Posterior cingulate gyrus (tissue), 11 donors: ENCODE measurements around the gene PLCH2.
A peak's percentile ranks its signal among the peaks of the same experiment; 100 is the strongest.
"Not testable (repeated sequence)": the region's sequence is repeated elsewhere in the genome, so short reads cannot be mapped to it uniquely, and the experiment has no call there.

Experiments used
- DNase-seq, 10 donors: peaks; one replicate each; pipeline versions ENCODE4 v3.0.0 to v3.0.0-alpha.2; 2020 to 2021; ENCODE audit warnings: mixed read lengths in 3 of 10
- intact Hi-C: fragments of 100-400 bp; cut with DNase I; formaldehyde crosslinking; loops from one replicate; pipeline ENCODE4 v1.15.1; 2023

Gene PLCH2

DNA sequence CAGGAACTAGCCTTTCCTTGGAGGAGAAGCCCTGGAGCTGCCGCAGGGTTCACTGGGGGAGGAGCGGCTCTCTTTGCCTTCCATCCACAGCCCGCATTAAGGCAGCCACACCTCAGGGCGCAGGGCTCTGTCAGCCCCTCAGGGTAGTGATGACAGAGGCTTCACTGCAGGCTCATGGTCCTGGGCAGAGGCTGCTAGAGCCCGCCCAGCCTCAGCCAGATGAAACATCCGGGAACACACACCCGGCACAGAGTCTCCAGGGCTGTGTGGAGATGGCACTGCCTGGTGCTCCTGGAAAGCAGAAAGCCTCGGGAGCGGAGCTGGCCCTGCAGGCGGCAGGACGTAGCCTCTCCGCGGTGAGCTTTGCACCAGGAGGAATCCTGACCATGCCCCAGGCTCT is 34.3 kb upstream of the PLCH2 start:
- peak in 5 of 10 donors; percentile 40 to 94 (median 69) for DNase-seq
- intact Hi-C loops: no loop called here

DNA sequence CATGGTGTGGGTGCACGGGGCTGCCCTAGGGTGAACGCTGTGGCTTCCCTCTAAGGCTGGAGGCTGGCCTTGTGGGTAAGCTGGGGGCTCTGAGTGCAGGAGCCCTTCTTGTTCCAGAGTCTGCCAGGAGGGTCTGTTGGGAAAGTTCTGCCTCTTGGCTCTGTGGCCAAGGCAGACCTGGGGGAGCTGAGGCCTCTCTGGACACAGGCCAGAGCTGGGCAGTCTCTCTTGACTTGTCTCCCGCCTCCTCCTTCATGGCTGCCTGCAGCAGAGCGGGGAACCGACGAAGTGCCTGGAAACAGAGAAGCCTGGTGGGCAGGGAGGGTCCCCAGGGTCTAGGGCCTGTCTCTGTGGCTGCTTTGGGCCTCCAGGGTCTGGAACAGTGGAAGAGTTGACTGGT is 33.4 kb upstream of the PLCH2 start:
- intact Hi-C loops: no loop called here

DNA sequence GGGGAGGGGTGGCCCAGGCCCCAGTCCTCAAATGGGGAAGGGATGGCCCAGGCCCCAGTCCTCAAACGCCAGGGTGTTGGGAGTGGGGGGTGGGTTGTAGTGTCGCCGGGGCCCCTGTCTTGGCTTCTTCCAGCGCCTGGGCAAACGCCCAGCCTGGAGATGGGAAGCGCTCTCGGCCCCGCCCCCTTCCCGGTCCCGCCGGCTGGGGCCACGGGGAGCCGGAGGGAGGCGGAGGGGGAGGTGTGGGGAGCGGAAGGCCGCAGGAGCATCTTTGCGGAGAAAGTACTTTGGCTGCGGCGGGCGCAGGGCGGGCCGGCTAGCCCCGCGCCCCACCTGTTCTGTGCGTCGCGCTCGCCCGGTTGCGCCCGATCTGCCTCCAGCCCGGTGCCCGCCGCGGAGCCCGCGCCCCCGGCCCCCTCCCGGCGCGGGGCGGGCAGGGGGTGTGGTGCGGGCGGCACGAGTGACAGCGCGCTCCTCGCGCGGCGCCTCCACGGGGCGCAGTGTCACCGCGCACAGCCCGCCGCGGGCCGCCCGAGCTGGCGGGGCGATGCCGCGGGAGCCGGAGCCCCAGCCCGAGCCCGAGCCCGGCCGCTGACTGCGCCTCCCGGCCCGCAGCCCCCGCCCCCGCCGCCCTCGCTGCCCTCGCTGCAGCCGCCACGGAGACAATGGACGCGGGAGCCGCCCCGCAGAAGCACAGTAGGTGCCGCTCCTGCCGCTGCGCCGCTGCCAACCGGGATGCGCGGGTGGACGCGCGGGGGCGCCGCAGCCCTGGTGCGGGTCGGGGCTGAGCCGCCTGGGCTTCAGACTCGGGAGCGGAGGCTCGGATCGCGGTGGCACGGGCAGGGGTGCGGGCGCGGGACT is 32.6 kb upstream of the PLCH2 start:
- intact Hi-C loops: no loop called here
- DNase-seq: peak; percentile 64 to 97 (median 76)

More for the DNA sequence above, 33.4 kb upstream of the PLCH2 start:
- no peak for DNase-seq

DNA sequence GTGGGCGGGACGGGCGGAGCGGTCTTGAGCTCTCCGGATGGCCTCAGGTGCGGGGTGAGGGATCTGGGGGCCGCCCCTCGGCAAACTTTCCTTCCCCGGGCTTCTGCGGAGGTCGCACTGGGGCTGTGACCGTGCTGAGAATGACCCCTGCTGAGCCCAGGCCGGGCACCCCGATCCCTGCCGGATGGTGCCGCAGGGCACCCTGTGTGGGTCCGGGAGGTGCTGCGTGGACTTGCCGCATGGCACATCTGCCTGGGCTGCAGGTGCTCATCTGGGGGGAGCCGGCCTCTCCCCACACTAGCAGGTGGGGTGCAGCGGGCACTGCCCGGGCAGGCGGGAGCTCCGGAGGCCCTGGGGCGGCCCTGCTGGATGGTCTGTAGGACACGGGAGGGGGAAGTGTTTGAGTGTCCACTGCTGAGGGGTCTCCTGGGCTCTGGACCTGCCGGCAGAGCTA is 31.9 kb upstream of the PLCH2 start:
- no peak for DNase-seq
- intact Hi-C loops: no loop called here

DNA sequence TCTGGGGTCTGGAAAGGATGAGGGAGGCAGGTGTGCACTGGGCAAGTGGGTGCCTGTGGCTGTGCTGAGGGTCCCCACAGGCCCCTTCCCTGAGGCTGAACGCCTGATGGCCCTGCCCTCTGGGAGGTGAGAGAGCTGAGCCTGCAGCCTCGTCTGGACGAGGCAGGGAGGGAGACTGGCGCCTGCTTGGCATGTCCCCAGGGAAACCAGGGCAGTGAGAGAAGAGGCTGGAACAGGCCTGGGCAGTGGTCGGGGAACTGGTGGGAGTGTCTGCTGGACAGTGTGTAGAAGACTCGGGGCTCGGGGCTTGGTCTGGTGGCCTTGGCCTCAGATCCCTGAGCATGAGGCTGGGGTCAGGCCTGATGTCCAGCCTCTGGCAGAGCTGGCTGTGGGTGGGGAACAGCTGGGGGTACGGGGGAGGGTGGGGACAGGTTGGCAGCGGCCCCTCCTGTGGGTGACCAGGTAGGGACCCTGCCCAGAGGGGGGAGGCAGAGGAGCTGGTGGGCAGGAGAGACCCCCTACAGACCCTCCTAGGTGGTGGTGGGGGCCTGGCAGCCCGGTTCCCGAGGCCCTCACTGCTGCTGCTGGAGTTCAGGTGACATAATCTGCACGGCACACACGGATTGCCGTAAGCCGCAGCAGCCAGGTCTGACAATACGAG is 30.8 kb upstream of the PLCH2 start:
- intact Hi-C loops: no loop called here
- no peak for DNase-seq

DNA sequence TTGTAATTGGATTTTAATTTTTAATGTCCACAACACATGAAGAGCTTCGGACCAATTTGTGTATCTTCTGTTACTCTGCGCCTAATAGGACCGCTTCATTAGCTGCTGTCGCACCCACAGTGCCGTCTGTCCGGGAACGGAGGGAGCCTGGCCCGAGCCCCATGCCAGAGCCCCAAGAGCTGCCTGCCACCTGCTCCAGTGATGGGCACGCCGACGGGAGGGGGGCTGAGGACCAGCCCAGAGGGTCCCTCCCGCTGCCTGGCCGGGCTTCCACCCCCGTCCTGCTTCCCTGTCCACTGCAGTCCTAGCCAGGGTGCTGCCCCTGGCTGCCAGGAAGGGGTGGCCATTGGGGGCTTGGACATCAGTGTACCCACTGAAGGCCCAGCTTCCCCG is 30.3 kb upstream of the PLCH2 start:
- intact Hi-C loops: no loop called here
- peak in 1 of 10 donors; percentile 58 for DNase-seq

DNA sequence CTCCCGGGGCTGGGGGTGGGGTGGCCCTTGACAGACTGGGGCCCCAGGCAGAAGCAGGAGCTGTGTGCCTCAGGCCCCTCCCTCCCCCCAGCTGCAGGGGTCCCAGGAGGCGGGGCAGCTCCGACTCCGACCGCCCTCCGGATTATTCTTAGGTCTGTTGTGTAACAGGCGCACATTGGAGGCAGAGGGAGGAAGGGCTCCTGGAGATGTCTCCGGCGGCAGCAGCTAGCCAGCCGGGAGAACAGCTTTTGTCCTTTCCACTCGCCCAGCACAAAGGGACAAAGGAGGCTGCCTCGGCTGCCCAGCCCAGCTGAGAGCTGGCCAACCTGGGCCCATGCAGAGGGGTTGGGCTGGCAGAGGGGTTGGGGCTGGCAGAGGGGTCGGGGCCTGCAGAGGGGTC is 29.7 kb upstream of the PLCH2 start:
- intact Hi-C loops: no loop called here
- DNase-seq: peak; percentile 64 to 95 (median 68)

DNA sequence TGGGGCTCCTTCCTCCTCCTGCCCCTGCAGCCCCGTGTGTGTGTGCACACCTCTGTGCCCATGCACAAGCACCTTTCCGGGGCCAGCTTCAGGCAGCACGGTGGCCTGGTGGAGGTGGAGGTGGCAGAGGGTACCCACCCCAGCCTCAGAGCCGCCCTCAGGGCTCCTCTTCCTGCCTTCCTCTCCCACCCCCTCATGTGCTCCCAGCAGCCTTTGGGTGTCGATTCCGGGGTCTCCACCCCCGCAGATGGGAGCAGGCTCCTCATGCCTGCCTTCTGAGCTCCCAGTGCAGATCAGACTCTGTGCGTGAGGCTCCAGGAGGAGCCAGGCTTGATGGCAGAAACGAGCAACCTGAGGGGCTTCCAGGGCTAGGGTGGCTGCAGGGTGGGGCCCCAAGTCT is 29.2 kb upstream of the PLCH2 start:
- intact Hi-C loops: no loop called here
- no peak for DNase-seq

DNA sequence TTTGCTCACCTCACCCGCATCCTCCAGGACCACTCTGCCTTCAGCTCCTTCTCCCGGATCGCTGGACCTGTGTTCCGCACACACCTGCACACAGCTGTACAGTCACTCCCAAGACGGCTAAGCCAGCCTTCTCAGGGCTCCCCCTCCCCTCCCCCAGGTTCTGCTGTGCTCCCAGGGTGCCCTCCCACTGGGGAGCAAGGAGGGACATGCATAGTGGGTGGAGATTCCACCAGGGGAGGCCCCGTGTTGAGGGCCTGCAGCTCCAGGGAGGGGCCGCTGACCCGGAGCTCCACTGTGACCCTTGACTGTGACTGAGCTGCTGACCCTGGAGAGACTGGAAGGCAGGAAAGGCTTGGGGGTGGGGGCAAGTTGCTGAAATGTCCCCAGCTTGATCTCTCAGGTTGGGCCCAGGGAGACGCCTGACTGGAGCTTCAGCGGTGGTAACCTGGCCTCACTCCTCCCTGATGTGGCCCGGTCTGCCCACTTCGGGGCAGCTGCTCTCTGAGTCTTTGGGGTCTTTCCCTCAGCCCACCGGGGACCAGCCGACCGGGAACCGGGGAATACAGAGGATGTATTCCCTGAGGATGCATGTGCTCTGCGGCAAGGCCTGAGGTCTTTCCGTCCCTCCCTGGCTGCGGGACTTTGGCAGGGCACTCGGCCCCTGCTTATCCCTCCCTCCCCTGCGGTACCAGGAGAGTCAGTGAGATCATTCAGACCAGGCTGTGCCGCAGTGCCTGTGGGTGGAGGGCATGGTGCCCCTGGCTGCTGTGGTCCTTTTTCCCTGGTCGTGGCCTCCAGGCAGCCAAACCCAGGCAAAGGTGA is 28.6 kb upstream of the PLCH2 start:
- intact Hi-C loops: no loop called here
- no peak for DNase-seq

DNA sequence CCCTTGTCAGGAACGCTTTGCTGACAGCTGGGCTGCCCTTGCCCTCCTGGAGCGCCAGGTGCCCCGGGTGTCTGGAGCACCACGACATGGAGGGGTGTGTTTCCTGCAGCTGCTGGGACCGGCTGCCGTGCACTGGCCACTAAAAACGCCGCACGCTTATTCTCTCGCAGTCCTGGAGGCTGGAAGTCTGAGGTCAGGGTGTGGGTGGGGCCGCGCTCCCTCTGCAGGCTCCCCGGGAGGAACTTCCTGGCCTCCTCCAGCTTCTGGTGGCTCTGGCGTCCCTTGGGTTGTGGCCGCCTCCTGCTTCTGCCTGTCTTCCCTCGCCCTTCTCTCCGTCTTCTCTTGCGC is 28.0 kb upstream of the PLCH2 start:
- intact Hi-C loops: no loop called here
- DNase-seq: no peak

DNA sequence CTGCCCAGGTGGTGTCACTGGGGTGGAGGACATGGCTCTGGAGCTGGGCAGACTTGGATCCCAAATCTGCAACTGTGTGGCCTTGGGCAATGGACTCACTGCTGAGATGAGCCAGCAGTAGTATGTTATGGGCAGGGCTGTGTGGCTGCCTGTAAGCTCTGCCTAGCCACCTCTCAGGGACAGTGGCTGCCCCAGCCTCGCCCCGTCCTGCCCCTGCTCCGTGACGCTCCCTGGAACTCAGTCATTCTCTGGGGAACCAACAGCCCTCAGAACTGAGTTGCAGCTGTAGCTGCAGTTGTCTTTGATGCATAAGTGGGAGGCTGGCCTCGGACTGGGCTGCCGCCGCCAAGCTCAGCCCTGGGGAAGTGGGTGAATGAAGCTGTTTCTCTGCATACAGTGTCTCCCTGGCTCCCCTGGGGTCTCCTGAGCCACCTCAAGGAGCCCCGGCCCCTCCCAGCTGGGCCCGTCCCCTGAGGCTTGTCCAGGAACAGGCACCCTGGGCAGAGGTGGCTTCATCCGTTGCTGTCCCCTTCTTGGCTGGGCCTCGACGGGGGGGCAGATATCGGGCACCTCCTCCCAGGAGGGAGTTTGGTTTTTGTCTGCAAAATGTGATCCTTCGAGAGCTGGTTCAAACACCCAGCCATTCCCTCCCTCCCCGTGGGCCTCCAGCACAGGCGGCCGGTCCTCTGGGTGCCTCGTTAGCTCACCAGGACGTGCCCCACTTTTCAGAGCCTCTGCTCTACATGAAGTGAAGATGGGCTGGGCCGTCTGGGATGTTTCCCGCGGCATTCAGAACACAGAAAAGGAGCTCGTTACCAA is 26.2 kb upstream of the PLCH2 start:
- intact Hi-C loops: no loop called here
- peak in 5 of 10 donors; percentile 44 to 95 (median 62) for DNase-seq

DNA sequence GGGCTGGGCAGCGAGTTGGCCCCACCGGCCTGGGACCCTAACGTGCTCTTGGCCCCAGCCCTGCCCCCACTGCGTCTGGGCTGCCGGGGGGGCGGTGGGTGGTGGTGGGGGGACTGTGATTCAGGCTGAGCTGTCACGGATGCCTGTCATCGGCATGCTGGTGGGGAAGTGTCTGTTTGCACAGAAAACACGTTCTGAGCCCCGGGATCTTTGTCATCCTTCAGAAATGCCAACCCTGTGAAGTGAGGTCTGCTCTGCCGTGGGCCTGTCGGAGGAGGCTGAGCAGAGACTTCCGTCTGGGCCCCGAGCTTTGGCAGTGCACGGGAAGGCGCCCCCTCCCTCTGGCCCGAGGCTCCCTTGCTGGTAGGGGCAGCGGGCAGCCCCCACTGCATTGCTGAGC is 24.3 kb upstream of the PLCH2 start:
- DNase-seq: no peak
- intact Hi-C loops: no loop called here

DNA sequence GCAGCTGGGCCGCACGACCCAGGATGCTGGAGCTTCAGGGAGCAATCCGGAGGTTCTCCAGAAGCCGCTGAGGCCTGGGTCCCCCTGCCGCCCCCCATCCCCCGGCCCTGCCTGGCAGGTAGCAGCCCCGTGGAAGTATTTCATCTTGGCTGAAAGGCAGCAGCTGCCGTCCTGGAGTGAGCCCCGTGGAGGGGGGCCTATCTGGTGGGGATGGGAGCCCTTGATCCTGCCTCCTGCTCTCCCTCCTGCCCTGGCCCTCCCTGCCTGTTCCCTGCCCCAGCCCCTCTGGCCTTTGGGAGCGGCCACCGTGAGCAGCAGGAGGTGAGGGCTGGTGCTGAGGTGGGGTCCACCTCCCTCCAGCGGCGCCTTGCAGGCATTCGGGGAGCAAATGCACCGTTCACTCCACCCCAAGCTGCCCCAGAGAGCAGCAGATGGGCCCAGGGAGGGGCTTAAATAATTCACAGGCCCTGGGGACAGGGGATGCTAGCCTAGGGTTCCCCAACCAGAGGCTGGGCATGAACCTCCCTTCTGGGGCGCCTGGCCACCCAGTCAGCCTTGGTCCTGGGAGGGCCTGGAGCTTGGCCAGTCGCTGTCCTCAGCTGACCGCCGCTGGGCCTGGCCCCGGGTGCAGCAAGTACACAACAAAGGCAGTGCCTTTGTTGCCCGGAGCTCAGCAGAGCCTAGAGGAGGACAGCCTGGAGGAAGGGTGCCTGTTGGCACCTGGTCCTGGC is 23.7 kb upstream of the PLCH2 start:
- peak; percentile 66 to 98 (median 75) for DNase-seq
- intact Hi-C loops: no loop called here

DNA sequence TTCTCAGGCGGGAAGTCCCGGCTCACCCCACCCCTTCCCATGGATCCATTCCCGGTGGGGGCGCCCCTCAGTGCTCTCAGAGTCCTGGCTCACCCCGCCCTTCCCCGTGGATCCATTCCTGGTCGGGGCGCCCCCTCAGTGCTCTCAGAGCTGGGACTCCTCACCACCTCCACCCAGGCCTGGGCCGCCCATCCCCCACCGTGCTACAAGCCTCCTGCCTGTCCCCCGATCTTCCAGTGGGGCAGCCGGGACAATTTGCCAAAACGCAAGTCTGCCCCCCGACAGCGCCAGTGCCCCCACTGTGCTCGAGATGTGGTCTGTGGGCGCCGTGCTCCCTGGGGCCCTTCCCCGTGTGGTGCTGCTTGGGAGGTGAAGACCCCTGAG is 23.2 kb upstream of the PLCH2 start:
- DNase-seq: no peak
- intact Hi-C loops: no loop called here

DNA sequence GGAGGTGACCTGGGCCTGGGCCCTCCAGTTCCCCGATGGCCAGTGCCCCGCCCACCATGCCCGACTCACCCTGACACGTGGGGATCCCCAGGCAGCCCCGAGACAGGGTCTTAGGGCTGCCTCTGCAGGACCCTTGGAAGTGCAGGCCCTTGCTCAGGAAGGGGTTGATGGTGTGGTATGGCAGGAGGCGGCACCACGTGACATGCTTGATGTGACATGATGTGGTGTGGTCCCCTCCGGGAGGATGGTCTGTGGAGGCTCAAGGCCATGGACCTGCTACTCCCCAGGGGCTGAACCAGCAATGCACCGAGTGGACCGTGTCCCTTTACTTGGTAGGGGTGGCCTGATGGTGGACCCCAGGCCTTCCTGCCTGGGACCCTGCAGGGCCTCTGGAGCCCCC is 21.9 kb upstream of the PLCH2 start:
- DNase-seq: no peak
- intact Hi-C loops: no loop called here

DNA sequence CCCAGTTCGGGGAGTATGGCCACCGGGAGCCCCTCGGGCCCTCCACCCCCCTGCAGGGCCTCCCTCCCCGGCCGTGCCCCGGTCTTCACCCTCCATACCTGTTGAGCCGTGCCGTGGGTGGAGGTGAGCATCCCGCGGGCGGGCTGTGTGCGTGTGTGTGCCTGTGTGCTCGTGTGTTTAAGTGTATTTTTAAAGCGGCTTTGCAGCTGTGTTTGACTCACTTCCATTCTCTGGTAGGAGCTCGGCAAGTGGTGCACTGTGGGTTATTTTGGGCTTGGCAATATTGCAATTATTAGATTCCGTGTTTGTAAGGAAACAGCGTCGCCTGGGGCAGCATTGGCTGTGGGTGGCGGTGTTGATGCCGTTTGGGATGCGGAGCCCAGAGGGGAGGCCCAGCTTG is 20.3 kb upstream of the PLCH2 start:
- intact Hi-C loops: loop anchor here (5.0 kb wide), 1 partner anchor 87 kb away; no protein-coding TSS in a partner anchor
- DNase-seq: no peak

DNA sequence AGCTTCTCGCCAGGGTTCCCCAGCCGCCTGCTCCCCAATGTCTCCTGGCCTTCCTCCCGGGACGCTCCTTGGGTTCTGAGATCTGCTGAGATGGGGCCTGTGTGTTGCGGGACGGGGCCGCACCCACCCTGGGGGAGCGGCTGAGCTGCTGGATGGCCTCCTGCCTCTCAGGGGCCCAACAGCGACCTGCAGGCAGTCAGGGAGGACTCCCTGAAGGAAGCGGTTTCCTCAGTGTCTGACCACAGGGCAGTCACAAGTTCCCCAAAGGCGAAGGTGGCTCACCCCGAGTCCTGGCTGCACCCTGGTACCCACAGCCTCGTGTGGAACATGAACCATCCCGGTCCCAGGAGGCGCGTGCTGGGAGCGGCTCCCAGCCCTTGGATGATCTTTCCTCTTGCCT is 18.6 kb upstream of the PLCH2 start:
- intact Hi-C loops: loop anchor here (5.0 kb wide), 1 partner anchor 85 kb away; no protein-coding TSS in a partner anchor
- no peak for DNase-seq

DNA sequence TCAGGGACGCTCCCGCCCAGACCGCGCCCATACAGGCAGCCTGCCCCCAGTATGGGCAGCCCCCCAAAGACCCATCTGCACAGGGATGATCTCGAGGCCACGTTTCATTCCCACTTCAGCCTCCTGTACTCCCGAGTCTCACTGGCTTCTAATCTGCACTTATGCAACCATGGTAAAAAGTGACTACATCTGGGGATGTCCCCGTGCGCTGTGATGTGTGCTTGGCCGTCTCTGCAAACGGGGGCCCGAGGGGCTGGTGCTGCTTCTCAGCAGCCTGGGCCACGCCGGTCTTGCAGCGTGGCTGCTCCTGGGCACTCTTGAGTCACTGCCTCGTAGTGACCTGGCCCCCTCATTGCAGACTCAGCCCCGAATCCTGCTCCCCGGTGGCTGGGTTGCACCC is 17.4 kb upstream of the PLCH2 start:
- no peak for DNase-seq
- intact Hi-C loops: loop anchor here (5.0 kb wide), 1 partner anchor 84 kb away; no protein-coding TSS in a partner anchor

DNA sequence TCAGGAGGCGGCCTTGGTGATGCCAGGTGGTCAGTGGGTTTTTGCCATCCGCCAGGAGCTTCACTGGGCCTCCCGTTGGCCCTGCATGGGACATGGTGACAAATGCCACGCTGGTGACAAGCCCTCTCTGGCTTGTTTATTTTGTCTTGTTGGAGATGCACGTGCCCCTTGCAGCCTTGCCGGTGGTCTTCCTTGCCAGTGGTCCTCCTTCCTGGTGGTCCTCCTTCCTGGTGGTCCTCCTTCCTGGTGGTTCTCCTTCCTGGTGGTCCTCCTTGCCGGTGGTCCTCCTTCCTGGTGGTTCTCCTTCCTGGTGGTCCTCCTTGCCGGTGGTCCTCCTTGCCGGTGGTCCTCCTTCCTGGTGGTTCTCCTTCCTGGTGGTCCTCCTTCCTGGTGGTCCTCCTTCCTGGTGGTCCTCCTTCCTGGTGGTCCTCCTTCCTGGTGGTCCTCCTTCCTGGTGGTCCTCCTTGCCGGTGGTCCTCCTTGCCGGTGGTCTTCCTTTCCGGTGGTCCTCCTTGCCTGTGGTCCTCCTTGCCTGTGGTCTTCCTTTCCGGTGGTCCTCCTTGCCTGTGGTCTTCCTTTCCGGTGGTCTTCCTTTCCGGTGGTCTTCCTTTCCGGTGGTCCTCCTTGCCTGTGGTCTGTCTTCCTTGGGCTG is 16.9 kb upstream of the PLCH2 start:
- intact Hi-C loops: loop anchor here (5.0 kb wide), 1 partner anchor 83 kb away; no protein-coding TSS in a partner anchor
- DNase-seq: not testable (repeated sequence)
